Endothelial cell of umbilical vein (primary cell): Measurements from ENCODE around the gene AHRR. TPM values are rescaled to one million over a fixed set of nuclear protein-coding genes. Genes with fewer than 3 reads are reported as not detected.

Experiments
- BruUV-seq: library from RNA; stranded (reverse); fragments of 400-500 nt; replicated peaks from 2 replicates; lab custom pipeline; 2021; lab: Mats Ljungman, UMichigan
- CTCF ChIA-PET: fragments of 300-600, 350-600 bp; sonication (Branson Sonifier 250); formaldehyde crosslinking; loops from one replicate; lab custom pipeline; 2021; ENCODE audit warnings: antibody characterized with exemption, inconsistent platforms; lab: Charles Lee
- POLR2A ChIA-PET: fragments of 300-600, 350-600 bp; sonication (Branson Sonifier 250); formaldehyde crosslinking; loops from one replicate; lab custom pipeline; 2021; ENCODE audit warnings: antibody characterized with exemption, inconsistent platforms; lab: Charles Lee
- DNase-seq: peaks from one replicate; pipeline ENCODE4 v3.0.0-alpha.2; 2011; ENCODE audit warnings: low read depth, low spot score
- FAIRE-seq: peaks from 2 replicates; lab custom pipeline; 2011; peaks lifted over from hg19 to GRCh38; lab: Jason Lieb, UNC
- H2AFZ ChIP-seq: 2 replicates; pipeline ENCODE4 v1.6.0; 2012; ENCODE audit warnings: low read depth, low read length, control low read depth, inconsistent platforms
- H3K27ac ChIP-seq: 2 replicates; pipeline ENCODE4 v1.5.1; 2011; ENCODE audit warnings: low read depth, mild to moderate bottlenecking, control low read depth, low read length, moderate library complexity; ENCODE audit not compliant: insufficient read depth
- H3K27me3 ChIP-seq, 2 experiments: 2 replicates each; pipeline versions ENCODE4 v1.6.0 to v1.6.1; 2011; ENCODE audit warnings: low read length in 2 of 2, mixed read lengths in 1 of 2; ENCODE audit not compliant: control insufficient read depth in 2 of 2, insufficient read depth in 2 of 2
- H3K36me3 ChIP-seq, 2 experiments: 2 replicates in 1 of 2; 3 replicates in 1 of 2; pipeline ENCODE4 v1.5.1; 2011; ENCODE audit warnings: low read length in 2 of 2, mild to moderate bottlenecking in 1 of 2, moderate library complexity in 1 of 2; ENCODE audit not compliant: control insufficient read depth in 2 of 2, insufficient read depth in 2 of 2; ENCODE audit errors: extremely low read depth in 1 of 2
- H3K4me1 ChIP-seq: 3 replicates; pipeline ENCODE4 v1.5.1; 2011; ENCODE audit warnings: mild to moderate bottlenecking, low read length; ENCODE audit not compliant: control insufficient read depth, insufficient read depth; ENCODE audit errors: extremely low read depth
- H3K4me2 ChIP-seq: 2 replicates; pipeline ENCODE4 v1.6.1; 2011; ENCODE audit warnings: low read length, control low read depth, mixed read lengths; ENCODE audit not compliant: insufficient read depth
- H3K4me3 ChIP-seq, 3 experiments: fragments of 200-600 bp in 1 of 3; sonication (generic), shearing (Covaris generic) in 1 of 3; replicated peaks in 1 of 3; 2 replicates each; pipeline ENCODE4 v1.5.1; 2011 to 2016; ENCODE audit warnings: control low read depth in 3 of 3, low read length in 3 of 3, mild to moderate bottlenecking in 2 of 3, inconsistent platforms in 1 of 3, low read depth in 1 of 3, moderate library complexity in 1 of 3; ENCODE audit not compliant: insufficient read depth in 1 of 3
- H3K79me2 ChIP-seq: 2 replicates; pipeline ENCODE4 v1.6.0; 2012; ENCODE audit warnings: low read length, inconsistent platforms; ENCODE audit not compliant: control insufficient read depth, insufficient read depth
- H3K9ac ChIP-seq: replicated peaks from 2 replicates; pipeline ENCODE3; 2011; ENCODE audit warnings: low read length, control low read depth; ENCODE audit not compliant: insufficient read depth; ENCODE audit errors: extremely low read depth
- H3K9me1 ChIP-seq: replicated peaks from 3 replicates; pipeline ENCODE4 v1.6.0; 2011; ENCODE audit warnings: mild to moderate bottlenecking, low read length; ENCODE audit not compliant: control insufficient read depth, insufficient read depth; ENCODE audit errors: extremely low read depth
- H3K9me3 ChIP-seq: replicated peaks from 2 replicates; pipeline ENCODE4 v1.5.1; 2012; ENCODE audit warnings: low read length, inconsistent platforms; ENCODE audit not compliant: control insufficient read depth, insufficient read depth
- H4K20me1 ChIP-seq: replicated peaks from 2 replicates; pipeline ENCODE3; 2011; ENCODE audit warnings: mild to moderate bottlenecking, low read length; ENCODE audit not compliant: control insufficient read depth, insufficient read depth; ENCODE audit errors: extremely low read depth
- CTCF ChIP-seq, 2 donors: IDR thresholded peaks; 1 replicate in 1 of 2; 2 replicates in 1 of 2; pipeline ENCODE4 v1.5.1; 2011; ENCODE audit warnings: low read length in 2 of 2, mild to moderate bottlenecking in 2 of 2, moderate library complexity in 2 of 2, control low read depth in 1 of 2, inconsistent platforms in 1 of 2, low read depth in 1 of 2; ENCODE audit not compliant: insufficient read depth in 1 of 2; ENCODE audit errors: extremely low read depth in 1 of 2
- EZH2 ChIP-seq: IDR thresholded peaks from 2 replicates; pipeline ENCODE4 v1.6.1; 2012; ENCODE audit warnings: borderline replicate concordance, low read depth, mild to moderate bottlenecking, moderate library complexity, low read length, inconsistent platforms; ENCODE audit not compliant: severe bottlenecking
- FOS ChIP-seq: IDR thresholded peaks from 2 replicates; pipeline ENCODE4 v1.6.1; 2011; ENCODE audit warnings: mild to moderate bottlenecking, low read length, moderate library complexity, borderline replicate concordance; ENCODE audit not compliant: insufficient read depth
- GATA2 ChIP-seq: IDR thresholded peaks from 2 replicates; pipeline ENCODE4 v1.7.0; 2011; ENCODE audit warnings: low read depth, mild to moderate bottlenecking, moderate library complexity, mixed read lengths, low read length; ENCODE audit not compliant: insufficient read length, insufficient read depth
- JUN ChIP-seq: IDR thresholded peaks from 2 replicates; pipeline ENCODE4 v1.6.1; 2011; ENCODE audit warnings: borderline replicate concordance, low read depth; ENCODE audit not compliant: insufficient read length, insufficient read depth
- MAX ChIP-seq: IDR thresholded peaks from 2 replicates; pipeline ENCODE4 v1.6.1; 2011; ENCODE audit not compliant: insufficient read depth, insufficient read length
- MYC ChIP-seq: IDR thresholded peaks from one replicate; pipeline ENCODE4 v1.6.1; 2011; ENCODE audit warnings: mild to moderate bottlenecking, low read depth, low read length
- POLR2A ChIP-seq: IDR thresholded peaks from 2 replicates; pipeline ENCODE4 v1.6.1; 2012; ENCODE audit warnings: low read depth, mild to moderate bottlenecking, control low read depth, low read length
- dilution Hi-C: fragments of 300-500 bp; cut with MboI; formaldehyde crosslinking; loops from one replicate; pipeline ENCODE4 v1.15.0; 2019; ENCODE audit warnings: low sequenced_read_pairs; ENCODE audit not compliant: extremely low pct_ligation_motif_present
- intact Hi-C: fragments of 100-400 bp; cut with micrococcal nuclease; formaldehyde crosslinking; loops from one replicate; pipeline ENCODE4 v1.10.0; 2022
- polyA plus RNA-seq, 4 experiments: library from polyadenylated mRNA; depleted of rRNA in 3 of 4; stranded (reverse) in 3 of 4; unstranded in 1 of 4; fragments of >200 nt; gene quantifications; 2 replicates each; pipeline versions ENCODE4 v1.2.1 to v1.2.3, GENCODE V29; 2011 to 2012; ENCODE audit warnings: missing spikeins in 1 of 4
- total RNA-seq: library from RNA; stranded (reverse); gene quantifications from 2 replicates; pipeline ENCODE4 v1.2.3, GENCODE V29; 2021

Gene AHRR
- total and polyA plus RNA-seq, 2 donors (not counting 3 experiments of a cell fraction or from before 2014, with no cell fraction given): 3.1 to 7.3 TPM

GRCh38 chr5:347712-348284 is 26.3 kb downstream of the AHRR start:
- dilution Hi-C loops: no loop called here
- Histone ChIP-seq H3K4me2 (no peak overlapping the region), H3K79me2 (no peaks in the 10 kb centered on the region), H4K20me1 (no peaks in the 10 kb centered on the region), H3K27ac (no peak overlapping the region), H3K4me3 (no peak overlapping the region), H3K4me1 (peaks cover 2% of the 10 kb centered on the region), H3K9me1 (no peaks in the 10 kb centered on the region), H3K9ac (no peak overlapping the region), H3K9me3 (no peaks in the 10 kb centered on the region), H2AFZ (no peak overlapping the region), H3K27me3 (no peaks in the 10 kb centered on the region), H3K36me3 (no peaks in the 10 kb centered on the region)
- CTCF ChIA-PET: interaction anchor here (1.5 kb wide), 1 partner anchor 10 kb away, joined by 3 read pairs; no protein-coding TSS in a partner anchor
- TF ChIP-seq EZH2 (no peak), MYC (no peak), JUN (no peak), FOS (no peak)
- intact Hi-C loops: loop anchor here (1.0 kb wide), 1 partner anchor 30 kb away; no protein-coding TSS in a partner anchor
- FAIRE-seq: no peak
- POLR2A ChIA-PET: no interaction called here
- no TSS peak for BruUV-seq
- no peak for DNase-seq

GRCh38 chr5:348726-349125 is 27.2 kb downstream of the AHRR start:
- TF ChIP-seq EZH2 (no peak), CTCF (IDR thresholded peaks at IDR 0.05; ENCODE audit: extremely low read depth in 1 of 2, insufficient read depth in 1 of 2, low read depth in 1 of 2, low read length in 2 of 2) (no peak), FOS (no peak), GATA2 (no peak), MYC (no peak), MAX (no peak), POLR2A (no peak)
- no peak for DNase-seq
- H2AFZ ChIP-seq: no peak overlapping the region
- no peaks in the 10 kb centered on the region for H3K9me1 ChIP-seq
- no peak for FAIRE-seq
- H3K4me1 ChIP-seq: peaks cover under 1% of the 10 kb centered on the region
- no peaks in the 10 kb centered on the region for H3K27me3 ChIP-seq
- no TSS peak for BruUV-seq
- H3K79me2 ChIP-seq: no peaks in the 10 kb centered on the region
- ChIA-PET POLR2A (no interaction called here), CTCF (interaction anchor here (0.9 to 1.5 kb wide), 2 partner anchors 11 to 28 kb away, joined by 3 to 4 read pairs; partner anchors contain the start of gene AHRR)
- no peak overlapping the region for H3K27ac ChIP-seq
- intact Hi-C loops (no loop called here), dilution Hi-C loops (no loop called here)
- H3K4me3 ChIP-seq: no peak overlapping the region
- no peaks in the 10 kb centered on the region for H3K9me3 ChIP-seq
- H4K20me1 ChIP-seq: no peaks in the 10 kb centered on the region
- H3K4me2 ChIP-seq: no peak overlapping the region
- H3K9ac ChIP-seq: no peak overlapping the region
- H3K36me3 ChIP-seq: no peaks in the 10 kb centered on the region
